Embryonic facial prominence (tissue), 1 donor: Measurements from ENCODE around the gene NDNF.

ENCODE experiments used
- DNase-seq: peaks from one replicate; pipeline ENCODE4 v3.0.0-alpha.2; 2016; ENCODE audit errors: extremely low spot score

The NDNF gene

DNA sequence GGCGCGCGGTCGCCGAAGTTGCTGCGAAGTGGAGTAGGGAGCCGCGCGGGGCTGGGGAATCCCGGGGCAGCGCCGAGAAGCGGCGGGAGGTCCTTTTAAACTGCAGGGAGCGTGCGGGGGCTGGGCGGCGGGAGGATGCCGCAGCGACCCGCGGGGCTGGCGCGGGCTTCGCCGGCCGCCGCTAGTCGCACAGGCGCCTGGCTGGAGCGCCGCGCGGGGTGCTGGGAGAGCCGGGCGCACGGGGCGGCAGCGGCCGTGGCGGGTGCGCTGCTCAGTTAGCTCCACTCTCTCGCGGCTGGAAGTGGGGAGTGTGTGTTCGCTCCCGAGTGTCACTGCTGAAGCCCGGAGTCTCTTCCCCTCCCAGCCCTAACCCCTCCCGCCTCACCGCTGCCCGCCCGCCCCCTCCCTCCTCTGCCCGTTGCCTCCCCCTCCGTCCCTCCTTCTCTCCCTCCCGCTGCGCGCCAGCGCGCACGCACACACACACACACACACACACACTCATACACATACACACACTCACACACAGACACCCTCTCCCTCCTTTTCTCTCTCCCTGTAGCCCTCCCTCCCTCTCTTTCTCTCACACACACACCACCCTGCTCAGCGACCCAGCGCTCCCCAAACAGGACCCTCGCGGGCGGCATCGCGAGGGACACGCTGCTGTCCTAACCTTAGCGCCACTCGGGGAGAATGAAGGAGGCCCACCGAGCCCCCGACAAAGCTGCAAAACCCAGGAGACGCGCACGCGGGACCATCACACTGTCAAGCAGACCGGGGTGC is at the start of gene NDNF:
TSS of gene NDNF (minus strand) at position 312 of the 780 bp plus-strand sequence. CDS start 26,698 bp downstream, outside the sequence.
- DNase-seq = peak; percentile 65

DNA sequence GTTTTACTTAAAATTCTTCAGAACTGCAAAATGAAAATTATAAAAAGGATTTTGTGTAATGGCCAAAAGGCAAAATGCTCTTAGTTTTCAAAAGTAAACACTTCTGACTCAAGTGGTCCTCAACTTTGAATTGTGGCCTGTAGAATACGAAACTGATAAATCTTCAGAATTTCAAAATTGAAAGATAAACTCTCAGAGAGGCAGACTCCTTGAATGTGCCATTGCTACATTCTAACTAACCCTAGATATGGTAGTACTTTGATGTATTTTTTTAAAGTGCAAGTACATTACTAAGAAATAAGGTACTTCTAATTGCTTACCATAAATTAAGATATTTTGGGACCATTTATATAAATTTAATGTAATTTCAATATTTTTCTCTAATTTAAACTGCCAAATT is 47.4 kb upstream of the NDNF start:
- no peak for DNase-seq

GRCh38 chr4:121118344-121118743 is 46.0 kb upstream of the NDNF start:
- DNase-seq = no peak

DNA sequence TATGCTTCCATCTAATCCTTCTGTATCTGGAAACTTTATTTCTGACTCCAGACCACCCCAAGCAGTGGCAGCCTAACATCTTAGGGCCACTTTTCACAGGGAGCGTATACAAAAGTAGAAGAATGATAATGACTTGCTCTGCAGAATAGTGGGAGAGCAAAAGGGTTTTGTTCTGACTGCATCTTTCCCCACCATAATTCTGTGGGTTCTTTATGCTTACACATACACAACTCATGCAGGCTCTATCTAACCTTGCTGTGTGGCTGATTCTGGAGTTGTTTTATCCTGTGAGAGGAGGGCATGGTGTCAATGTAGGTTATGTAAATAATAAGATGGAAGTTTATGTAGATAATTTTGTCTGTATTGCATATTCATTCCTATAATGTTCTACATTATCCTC is 42.4 kb upstream of the NDNF start:
- DNase-seq = no peak

DNA sequence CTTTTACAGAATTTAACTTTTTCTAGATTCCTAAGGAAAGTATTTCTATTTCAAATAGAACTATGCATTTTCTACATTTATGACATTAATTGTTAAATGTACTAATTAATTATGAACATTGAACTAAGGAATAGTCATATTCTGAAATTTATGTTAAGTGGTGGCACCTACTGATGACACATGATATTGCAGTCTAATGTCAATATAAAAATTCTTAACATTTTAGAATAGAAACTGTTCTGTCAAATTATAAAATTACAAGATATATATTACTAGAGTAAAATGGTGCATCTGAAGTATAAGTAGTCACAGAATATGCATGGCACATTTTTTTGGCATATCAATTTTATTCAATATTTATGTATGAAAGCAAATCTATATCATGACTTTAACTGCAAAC is 40.2 kb upstream of the NDNF start:
- no peak for DNase-seq

DNA sequence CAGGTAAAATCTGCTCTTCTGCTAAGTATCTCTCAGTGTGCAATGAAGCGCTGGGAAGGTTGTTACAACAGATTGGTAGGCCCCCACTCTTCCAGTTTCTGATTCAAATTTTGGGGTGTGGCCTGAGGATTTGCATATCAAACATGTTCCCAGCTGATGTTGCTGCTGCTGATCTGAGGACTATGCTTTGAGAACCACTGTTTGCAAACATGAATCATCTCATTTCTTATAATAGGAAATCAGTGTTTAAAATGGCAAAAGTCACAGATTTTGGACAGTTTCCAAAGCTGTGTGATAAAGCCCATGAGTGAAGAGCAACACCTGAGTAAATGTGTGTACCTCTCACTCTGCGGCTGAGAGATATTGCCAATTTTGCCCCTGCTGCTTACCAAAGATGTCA is 36.2 kb upstream of the NDNF start:
- DNase-seq = no peak

DNA sequence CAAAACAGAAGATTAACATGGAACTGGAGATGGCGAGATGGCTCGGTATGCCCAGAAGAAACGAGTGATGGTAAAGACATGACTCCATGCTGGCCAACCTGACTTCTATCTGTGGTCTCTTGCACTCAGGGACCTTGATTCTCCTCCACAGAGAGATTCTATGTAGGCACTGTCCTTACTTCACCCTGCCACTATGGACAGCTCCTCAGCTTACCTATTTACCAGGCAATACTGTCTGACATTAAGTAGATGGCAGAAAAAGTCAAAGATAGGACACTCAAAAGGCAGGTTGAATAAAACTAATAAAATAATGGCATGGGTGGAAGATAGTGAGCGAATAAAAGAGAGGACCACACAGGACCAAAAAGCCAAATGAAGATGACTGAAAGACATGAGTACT is 35.2 kb upstream of the NDNF start:
- no peak for DNase-seq

DNA sequence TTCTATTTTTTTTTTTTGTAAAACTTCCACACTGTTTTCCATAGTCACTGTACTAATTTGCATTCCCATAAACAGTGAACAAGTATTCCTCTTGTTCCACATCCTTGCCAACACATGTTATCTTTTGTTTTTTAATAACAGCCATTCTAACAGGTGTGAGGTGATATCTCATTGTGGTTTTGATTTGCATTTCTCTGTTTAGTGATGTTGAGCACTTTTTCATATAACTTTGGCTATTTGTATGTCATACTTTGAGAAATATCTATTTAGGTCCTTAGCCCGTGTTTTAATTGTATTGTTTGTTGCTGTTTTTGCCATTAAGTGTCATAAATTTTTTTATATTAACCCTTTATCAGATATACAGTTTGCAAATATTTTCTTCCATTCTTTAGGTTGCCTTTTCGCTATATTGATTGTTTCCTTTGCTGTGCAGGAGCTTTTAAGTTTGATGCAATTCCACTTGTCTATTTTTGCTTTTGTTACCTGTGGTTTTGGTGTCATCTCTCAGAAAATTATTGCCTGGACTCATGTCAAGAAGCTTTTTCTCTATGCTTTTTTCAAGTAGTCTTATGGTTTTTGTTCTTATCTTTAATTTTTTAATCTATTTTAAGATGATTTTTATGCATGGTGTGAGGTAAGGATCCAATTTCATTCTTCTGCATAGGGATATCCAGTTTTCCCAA is 27.9 kb upstream of the NDNF start:
- no peak for DNase-seq

DNA sequence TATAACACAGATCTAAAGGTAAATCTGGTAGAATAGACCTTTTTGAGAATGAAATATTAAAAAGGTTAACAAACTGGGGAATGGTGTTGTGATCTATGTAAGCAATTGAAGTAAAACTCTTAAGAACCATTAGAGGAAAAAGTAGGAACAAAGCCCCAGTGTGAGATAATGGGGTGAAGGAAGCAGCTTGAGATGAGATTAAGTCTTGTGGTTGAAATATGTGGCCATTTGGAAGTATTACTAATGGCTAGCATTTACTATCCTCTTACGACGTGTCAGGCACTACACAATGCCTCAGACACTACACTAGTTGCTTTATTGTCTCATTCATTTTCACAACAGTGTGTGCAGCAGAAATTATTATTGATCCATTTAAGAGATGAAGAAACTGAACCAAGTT is 25.9 kb upstream of the NDNF start:
- DNase-seq = no peak

DNA sequence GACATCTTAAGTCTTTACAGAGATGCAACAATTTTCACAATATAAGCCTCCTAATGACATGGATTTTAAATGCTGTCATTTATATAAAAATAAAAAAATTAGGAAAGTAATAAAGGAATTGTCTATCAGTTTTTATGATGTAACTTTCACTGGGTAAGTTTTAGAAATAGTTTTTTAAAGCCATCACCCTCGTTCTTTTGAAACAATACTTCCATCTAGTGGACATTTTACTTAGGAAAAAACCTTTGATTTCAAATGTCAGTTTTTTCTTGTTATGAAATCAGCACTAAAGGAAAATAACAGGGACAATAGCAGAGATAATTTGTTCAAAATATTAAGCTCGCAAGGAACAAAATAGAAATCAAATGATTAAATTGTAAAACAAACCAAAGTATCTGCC is 24.3 kb upstream of the NDNF start:
- DNase-seq = peak; percentile 61

- no peak for DNase-seq
These were observed 23.9 kb upstream of the NDNF start for GRCh38 chr4:121096191-121096590.

- DNase-seq = no peak
These were observed 22.1 kb upstream of the NDNF start for GRCh38 chr4:121094297-121094966.

DNA sequence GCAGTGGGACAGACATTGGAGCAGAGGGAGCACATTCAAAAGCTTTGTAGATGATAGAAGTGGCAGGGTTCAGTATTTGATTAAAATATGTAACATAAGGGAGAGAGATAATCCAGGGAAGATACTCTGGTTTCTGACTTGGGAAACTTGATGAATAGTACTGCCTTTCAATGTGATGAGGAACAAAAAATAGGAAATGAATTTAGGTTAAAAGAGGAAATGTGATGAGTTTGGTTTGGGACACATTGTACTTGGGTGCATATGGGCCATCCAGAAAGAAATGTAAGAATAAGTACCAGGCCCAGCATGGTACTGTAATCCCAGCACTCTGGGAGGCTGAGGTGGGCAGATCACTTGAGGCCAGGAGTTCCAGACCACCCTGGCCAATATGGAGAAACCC is 20.9 kb upstream of the NDNF start:
- DNase-seq = no peak

DNA sequence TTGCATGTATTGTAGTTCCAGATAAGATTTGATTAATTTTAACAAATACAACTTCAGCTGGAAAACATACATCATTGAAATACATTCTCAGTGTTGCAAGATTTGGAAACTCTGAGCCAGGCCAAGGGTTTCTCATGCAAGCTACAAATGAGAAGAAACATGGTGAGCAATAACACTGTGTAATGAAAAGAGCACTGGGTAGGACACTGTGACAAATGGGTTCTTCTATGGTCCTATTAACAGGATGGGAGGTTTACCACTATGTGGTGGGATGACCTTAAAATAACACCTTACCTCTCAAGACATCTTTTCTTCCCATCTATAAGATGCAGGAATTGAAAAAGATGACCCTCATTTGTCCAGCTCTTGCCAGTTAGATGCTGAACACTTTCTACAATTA is 19.6 kb upstream of the NDNF start:
- no peak for DNase-seq

DNA sequence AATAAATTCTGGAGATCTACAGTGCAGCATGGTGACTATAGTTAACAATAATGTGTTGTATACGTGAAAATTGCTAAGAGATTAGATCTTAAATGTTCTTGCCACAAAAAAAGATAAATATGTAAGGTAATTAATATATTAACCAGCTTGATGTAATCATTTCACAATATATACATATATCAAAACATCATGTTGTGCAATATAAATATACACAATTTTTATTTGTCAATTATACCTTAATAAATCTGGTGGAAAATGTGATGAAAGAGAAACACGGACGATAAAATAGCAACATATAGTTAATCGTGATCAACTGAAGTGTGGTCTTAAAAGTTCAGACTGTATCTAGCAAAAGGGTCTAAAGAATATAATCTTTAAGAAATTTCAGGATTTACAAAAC is 16.5 kb upstream of the NDNF start:
- DNase-seq = no peak

GRCh38 chr4:121079376-121079775 is 7.0 kb upstream of the NDNF start:
- DNase-seq = no peak

DNA sequence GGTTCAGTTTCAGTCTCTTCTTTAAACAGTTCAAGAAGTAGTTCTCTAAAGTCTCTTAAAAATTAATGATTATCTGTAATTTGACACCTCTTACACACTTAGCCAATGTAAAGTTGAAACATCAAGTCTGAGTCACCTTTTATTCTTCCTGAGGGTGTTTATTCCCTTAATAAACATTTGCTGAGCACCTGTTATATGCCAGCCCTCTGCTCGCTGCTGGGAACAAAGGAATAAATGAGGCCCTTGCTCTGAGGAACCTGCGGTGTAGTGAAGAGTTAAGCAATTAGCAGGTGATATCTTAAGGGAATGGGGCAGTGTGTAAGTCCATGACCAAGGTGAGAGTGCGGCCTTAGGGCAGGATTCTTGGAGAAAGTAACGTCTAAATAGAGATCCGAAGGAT is 5.2 kb upstream of the NDNF start:
- DNase-seq = no peak

DNA sequence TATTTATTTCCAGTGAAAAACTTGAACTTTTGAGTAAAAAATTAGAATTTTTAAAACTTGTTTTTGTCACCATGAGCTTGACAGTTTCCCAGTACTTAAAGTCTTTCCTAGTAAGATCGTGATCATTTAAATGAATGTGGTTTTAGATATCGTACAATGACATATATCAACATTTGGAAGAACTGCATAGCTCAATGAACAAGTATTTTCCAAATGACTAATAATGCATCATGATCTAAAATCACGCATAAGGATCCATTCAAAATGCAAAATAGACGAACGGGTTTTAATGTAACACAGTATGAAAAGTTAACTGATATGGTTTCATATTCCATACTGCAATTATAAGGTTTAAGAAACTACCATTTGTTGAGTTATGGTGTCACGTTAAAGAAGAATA is 4.1 kb upstream of the NDNF start:
- DNase-seq = no peak

- no peak for DNase-seq
These were observed 1.5 kb upstream of the NDNF start for GRCh38 chr4:121073672-121074381.

- DNase-seq = no peak
These were observed 685 bp upstream of the NDNF start for GRCh38 chr4:121073004-121073435.

- DNase-seq = no peak
These were observed 603 bp downstream of the NDNF start for GRCh38 chr4:121071640-121072223.
